Karpas-422 (cell line): ENCODE data around the gene SETX. TPM values are rescaled to one million over a fixed set of nuclear protein-coding genes. Genes with fewer than 3 reads are reported as not detected.
A peak's percentile ranks its signal among the peaks of the same experiment; 100 is the strongest.

Experiments
- DNase-seq: peaks from one replicate; pipeline ENCODE4 v3.0.0-alpha.2; 2015
- H2AFZ ChIP-seq: fragments of 200-600 bp; sonication (generic); 2 replicates; pipeline ENCODE4 v1.6.1; 2014; ENCODE audit warnings: antibody characterized with exemption, low read length, mixed read lengths
- H3K27ac ChIP-seq: fragments of 200-600 bp; sonication (generic); 2 replicates; pipeline ENCODE4 v1.5.1; 2014; ENCODE audit warnings: mild to moderate bottlenecking, low read length, moderate library complexity
- H3K27me3 ChIP-seq: fragments of 200-600 bp; sonication (generic); 2 replicates; pipeline ENCODE4 v1.6.1; 2014; ENCODE audit warnings: low read length, mixed read lengths
- H3K36me3 ChIP-seq: fragments of 200-600 bp; sonication (generic); 2 replicates; pipeline ENCODE4 v1.6.1; 2014; ENCODE audit warnings: low read length, mixed read lengths; ENCODE audit not compliant: insufficient read depth
- H3K4me1 ChIP-seq: fragments of 200-600 bp; sonication (generic); 2 replicates; pipeline ENCODE4 v1.6.1; 2014; ENCODE audit warnings: mild to moderate bottlenecking, low read length, mixed read lengths
- H3K4me2 ChIP-seq: fragments of 200-600 bp; sonication (generic); 2 replicates; pipeline ENCODE4 v1.6.1; 2014; ENCODE audit warnings: low read length, low read depth, mild to moderate bottlenecking; ENCODE audit not compliant: poor library complexity, severe bottlenecking
- H3K4me3 ChIP-seq: fragments of 200-600 bp; sonication (generic); 2 replicates; pipeline ENCODE4 v1.5.1; 2014; ENCODE audit warnings: mild to moderate bottlenecking, antibody characterized with exemption, low read length, mixed read lengths
- H3K79me2 ChIP-seq: fragments of 200-600 bp; sonication (generic); 2 replicates; pipeline ENCODE4 v1.6.1; 2014; ENCODE audit warnings: mild to moderate bottlenecking, low read length, mixed read lengths
- H3K9ac ChIP-seq: fragments of 200-600 bp; sonication (generic); 2 replicates; pipeline ENCODE4 v1.6.0; 2014; ENCODE audit warnings: low read length
- H3K9me2 ChIP-seq: fragments of 200-600 bp; sonication (generic), shearing (Covaris generic); replicated peaks from 2 replicates; pipeline ENCODE4 v1.6.0; 2014; ENCODE audit warnings: mild to moderate bottlenecking, low read length, moderate library complexity; ENCODE audit not compliant: insufficient read depth
- H3K9me3 ChIP-seq: fragments of 300-700, 200-600 bp; sonication (generic); 2 replicates; pipeline ENCODE4 v1.6.1; 2014; ENCODE audit warnings: low read length, mixed read lengths
- H4K20me1 ChIP-seq: fragments of 200-600 bp; sonication (generic); 2 replicates; pipeline ENCODE4 v1.6.1; 2014; ENCODE audit warnings: mild to moderate bottlenecking, antibody characterized with exemption, low read length, low read depth; ENCODE audit not compliant: insufficient read depth
- total RNA-seq: library from RNA; depleted of rRNA; stranded (reverse); fragments of >200 nt; shearing (Covaris generic); gene quantifications from 2 replicates; pipeline ENCODE4 v1.2.3, GENCODE V29; 2014; ENCODE audit warnings: low replicate concordance

The SETX gene
- total RNA-seq, 1 experiment from 2014 or later, result 56.0 TPM

- H2AFZ ChIP-seq, result no peak overlapping the region
Measured at GRCh38 chr9:132243156-132244074, 111.4 kb downstream of the SETX start.

DNA sequence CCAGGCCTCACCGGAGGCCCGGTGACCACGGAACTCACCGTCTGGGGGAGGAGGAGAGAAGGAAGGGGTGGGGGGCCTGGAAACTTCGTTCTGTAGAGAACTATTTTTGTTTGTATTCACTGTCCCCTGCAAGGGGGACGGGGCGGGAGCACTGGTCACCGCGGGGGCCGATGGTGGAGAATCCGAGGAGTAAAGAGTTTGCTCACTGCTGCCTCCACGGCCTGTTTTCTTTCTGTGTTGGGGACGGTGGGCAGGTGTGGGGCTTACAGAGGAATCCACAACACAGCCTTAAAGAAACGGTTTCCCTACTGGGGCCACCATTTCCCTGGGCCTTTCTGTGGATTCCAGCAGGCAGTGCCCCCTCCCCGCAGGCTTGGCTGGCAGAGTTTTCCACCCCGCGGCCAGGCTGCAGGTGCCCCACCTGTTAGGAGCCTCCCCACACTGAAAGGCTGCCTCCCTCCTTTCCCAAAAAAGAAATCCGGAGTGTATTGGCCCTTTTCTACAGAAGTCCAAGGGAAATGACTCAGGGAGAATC is 112.1 kb downstream of the SETX start:
- H3K4me1 ChIP-seq, result peaks cover 11% of the 10 kb centered on the region
- no peaks in the 10 kb centered on the region for H3K36me3 ChIP-seq
- H4K20me1 ChIP-seq, result peaks cover 8% of the 10 kb centered on the region; the same call in 1 of the 2 replicates
- H3K9me3 ChIP-seq, result no peaks in the 10 kb centered on the region
- H3K79me2 ChIP-seq, result no peaks in the 10 kb centered on the region
- no peaks in the 10 kb centered on the region for H3K9me2 ChIP-seq
- H3K4me3 ChIP-seq, result peak overlapping the region; percentile 75
- H3K9ac ChIP-seq, result peak overlapping the region; percentile 71
- no peak for DNase-seq
- peaks cover 2% of the 10 kb centered on the region; the same call in 1 of the 2 replicates for H3K27me3 ChIP-seq
- peak overlapping the region; percentile 71 for H2AFZ ChIP-seq
- no peak overlapping the region for H3K27ac ChIP-seq
- H3K4me2 ChIP-seq, result peak overlapping the region; percentile 91

More at GRCh38 chr9:132243156-132244074, 111.4 kb downstream of the SETX start:
- no peak overlapping the region for H3K4me2 ChIP-seq
- H3K9me2 ChIP-seq, result no peaks in the 10 kb centered on the region
- peaks cover 2% of the 10 kb centered on the region; the same call in 1 of the 2 replicates for H3K27me3 ChIP-seq
- no peaks in the 10 kb centered on the region for H3K9me3 ChIP-seq
- DNase-seq, result no peak
- H3K4me3 ChIP-seq, result no peak overlapping the region
- H4K20me1 ChIP-seq, result peaks cover 8% of the 10 kb centered on the region; the same call in 1 of the 2 replicates
- no peak overlapping the region for H3K9ac ChIP-seq
- no peak overlapping the region for H3K27ac ChIP-seq
- peaks cover 11% of the 10 kb centered on the region for H3K4me1 ChIP-seq
- H3K36me3 ChIP-seq, result no peaks in the 10 kb centered on the region
- no peaks in the 10 kb centered on the region for H3K79me2 ChIP-seq

DNA sequence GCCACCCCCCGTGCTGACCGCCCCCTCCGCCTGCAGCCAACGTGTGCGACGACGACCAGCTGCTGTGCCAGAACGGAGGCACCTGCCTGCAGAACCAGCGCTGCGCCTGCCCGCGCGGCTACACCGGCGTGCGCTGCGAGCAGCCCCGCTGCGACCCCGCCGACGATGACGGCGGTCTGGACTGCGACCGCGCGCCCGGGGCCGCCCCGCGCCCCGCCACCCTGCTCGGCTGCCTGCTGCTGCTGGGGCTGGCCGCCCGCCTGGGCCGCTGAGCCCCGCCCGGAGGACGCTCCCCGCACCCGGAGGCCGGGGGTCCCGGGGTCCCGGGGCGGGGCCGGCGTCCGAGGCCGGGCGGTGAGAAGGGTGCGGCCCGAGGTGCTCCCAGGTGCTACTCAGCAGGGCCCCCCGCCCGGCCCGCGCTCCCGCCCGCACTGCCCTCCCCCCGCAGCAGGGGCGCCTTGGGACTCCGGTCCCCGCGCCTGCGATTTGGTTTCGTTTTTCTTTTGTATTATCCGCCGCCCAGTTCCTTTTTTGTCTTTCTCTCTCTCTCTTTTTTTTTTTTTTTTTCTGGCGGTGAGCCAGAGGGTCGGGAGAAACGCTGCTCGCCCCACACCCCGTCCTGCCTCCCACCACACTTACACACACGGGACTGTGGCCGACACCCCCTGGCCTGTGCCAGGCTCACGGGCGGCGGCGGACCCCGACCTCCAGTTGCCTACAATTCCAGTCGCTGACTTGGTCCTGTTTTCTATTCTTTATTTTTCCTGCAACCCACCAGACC is 112.8 kb downstream of the SETX start:
- Histone ChIP-seq H3K27me3 (peaks cover 2% of the 10 kb centered on the region; the same call in 1 of the 2 replicates), H2AFZ (peak overlapping the region; percentile 71), H3K4me1 (peaks cover 11% of the 10 kb centered on the region), H3K27ac (no peak overlapping the region), H4K20me1 (peaks cover 8% of the 10 kb centered on the region; the same call in 1 of the 2 replicates), H3K36me3 (no peaks in the 10 kb centered on the region), H3K9me3 (no peaks in the 10 kb centered on the region), H3K9me2 (no peaks in the 10 kb centered on the region), H3K79me2 (no peaks in the 10 kb centered on the region), H3K9ac (peak overlapping the region; percentile 71), H3K4me3 (peak overlapping the region; percentile 75), H3K4me2 (peak overlapping the region; percentile 91)
- DNase-seq, result peak; percentile 75

GRCh38 chr9:132241483-132241839 is 113.3 kb downstream of the SETX start:
- H3K4me3 ChIP-seq, result peak overlapping the region; percentile 75
- H4K20me1 ChIP-seq, result peaks cover 8% of the 10 kb centered on the region; the same call in 1 of the 2 replicates
- H3K27ac ChIP-seq, result no peak overlapping the region
- no peaks in the 10 kb centered on the region for H3K9me2 ChIP-seq
- H2AFZ ChIP-seq, result peak overlapping the region; percentile 65; the same call in 1 of the 2 replicates
- peak overlapping the region; percentile 91 for H3K4me2 ChIP-seq
- DNase-seq, result no peak
- no peaks in the 10 kb centered on the region for H3K79me2 ChIP-seq
- peak overlapping the region; percentile 71 for H3K9ac ChIP-seq
- no peaks in the 10 kb centered on the region for H3K9me3 ChIP-seq
- peaks cover 11% of the 10 kb centered on the region for H3K4me1 ChIP-seq
- no peaks in the 10 kb centered on the region for H3K36me3 ChIP-seq
- H3K27me3 ChIP-seq, result peaks cover 2% of the 10 kb centered on the region; the same call in 1 of the 2 replicates

- Histone ChIP-seq H3K36me3 (no peaks in the 10 kb centered on the region), H3K27ac (no peak overlapping the region)
Measured at GRCh38 chr9:132240841-132241482, 113.8 kb downstream of the SETX start.

DNA sequence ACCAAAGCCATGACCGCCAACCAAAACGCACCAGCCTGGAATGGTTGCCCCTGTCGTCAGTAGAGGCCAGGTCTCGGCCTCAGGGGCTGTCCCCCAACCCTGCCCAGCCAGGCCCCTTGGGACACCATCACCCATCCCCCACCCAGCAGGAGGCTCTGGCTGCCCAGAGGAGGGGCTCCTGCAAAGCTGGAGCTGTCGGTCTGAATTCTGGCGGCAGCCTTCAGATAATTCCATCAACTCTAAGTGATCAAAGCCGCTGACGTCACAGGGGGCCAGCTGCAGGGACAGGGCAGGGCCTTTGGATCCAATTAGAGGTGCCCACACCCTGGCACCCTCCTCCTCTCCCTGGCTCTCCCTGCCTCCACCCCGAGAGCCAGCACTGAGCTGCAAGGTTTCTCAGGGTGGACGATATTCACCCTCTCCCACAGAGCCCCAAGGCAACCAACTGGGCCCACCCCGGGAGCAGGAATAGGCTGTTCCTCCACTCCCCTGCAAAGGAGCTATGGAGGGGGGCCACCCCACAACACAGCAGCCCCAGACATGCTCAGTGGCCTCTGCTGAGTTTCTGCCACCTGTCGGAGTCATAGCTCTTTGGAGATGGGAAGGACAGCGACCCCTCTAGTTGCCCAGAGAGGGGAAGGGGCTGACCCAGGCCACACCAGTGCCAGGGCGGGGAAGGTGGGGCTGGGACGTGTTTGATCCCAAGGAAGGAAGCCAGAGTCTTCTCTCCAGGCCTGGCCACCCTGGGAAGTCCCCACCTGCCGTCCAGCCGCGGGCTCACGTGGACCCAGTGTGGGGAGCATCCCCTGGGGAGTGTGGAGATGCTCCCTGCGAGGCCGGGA is 114.6 kb downstream of the SETX start:
- Histone ChIP-seq H4K20me1 (peaks cover 8% of the 10 kb centered on the region; the same call in 1 of the 2 replicates), H2AFZ (no peak overlapping the region), H3K4me1 (peaks cover 11% of the 10 kb centered on the region), H3K36me3 (no peaks in the 10 kb centered on the region), H3K4me3 (no peak overlapping the region), H3K9me3 (no peaks in the 10 kb centered on the region), H3K9ac (no peak overlapping the region), H3K27ac (no peak overlapping the region), H3K27me3 (peaks cover 2% of the 10 kb centered on the region; the same call in 1 of the 2 replicates), H3K79me2 (no peaks in the 10 kb centered on the region), H3K4me2 (no peak overlapping the region), H3K9me2 (no peaks in the 10 kb centered on the region)
- DNase-seq, result no peak

More at GRCh38 chr9:132240841-132241482, 113.8 kb downstream of the SETX start:
- Histone ChIP-seq H3K79me2 (no peaks in the 10 kb centered on the region), H3K4me2 (peak overlapping the region; percentile 91), H3K9ac (peak overlapping the region; percentile 71), H3K27me3 (peaks cover 2% of the 10 kb centered on the region; the same call in 1 of the 2 replicates), H3K9me2 (no peaks in the 10 kb centered on the region), H3K4me1 (peaks cover 11% of the 10 kb centered on the region), H3K4me3 (peak overlapping the region; percentile 75), H3K9me3 (no peaks in the 10 kb centered on the region), H4K20me1 (peaks cover 8% of the 10 kb centered on the region; the same call in 1 of the 2 replicates), H2AFZ (peak overlapping the region; percentile 65; the same call in 1 of the 2 replicates)
- DNase-seq, result peak; percentile 98

- H3K36me3 ChIP-seq, result no peaks in the 10 kb centered on the region
- H3K27me3 ChIP-seq, result peaks cover 2% of the 10 kb centered on the region; the same call in 1 of the 2 replicates
- H3K9me2 ChIP-seq, result no peaks in the 10 kb centered on the region
- H3K27ac ChIP-seq, result no peak overlapping the region
- no peak overlapping the region for H3K4me3 ChIP-seq
- no peak for DNase-seq
- H2AFZ ChIP-seq, result no peak overlapping the region
- H3K9me3 ChIP-seq, result no peaks in the 10 kb centered on the region
- H3K9ac ChIP-seq, result no peak overlapping the region
- H3K79me2 ChIP-seq, result no peaks in the 10 kb centered on the region
- peaks cover 11% of the 10 kb centered on the region for H3K4me1 ChIP-seq
- H3K4me2 ChIP-seq, result no peak overlapping the region
- H4K20me1 ChIP-seq, result peaks cover 8% of the 10 kb centered on the region; the same call in 1 of the 2 replicates
Measured at GRCh38 chr9:132239518-132239917, 115.3 kb downstream of the SETX start.
